Stimulated activated CD8-positive, alpha-beta memory T cell treated with anti-CD3 and anti-CD28 coated beads, Interleukin-2, amount 100 ng/mL, for 1 hour (primary cell): Measurements from ENCODE around the gene SRSF3.
"Not testable (repeated sequence)": the region's sequence is repeated elsewhere in the genome, so short reads cannot be mapped to it uniquely, and the experiment has no call there.

ENCODE experiments used
- DNase-seq, 2 donors: peaks; one replicate each; pipeline ENCODE4 v3.0.0-alpha.2; 2020; ENCODE audit warnings: low read depth in 2 of 2

The SRSF3 gene

DNA sequence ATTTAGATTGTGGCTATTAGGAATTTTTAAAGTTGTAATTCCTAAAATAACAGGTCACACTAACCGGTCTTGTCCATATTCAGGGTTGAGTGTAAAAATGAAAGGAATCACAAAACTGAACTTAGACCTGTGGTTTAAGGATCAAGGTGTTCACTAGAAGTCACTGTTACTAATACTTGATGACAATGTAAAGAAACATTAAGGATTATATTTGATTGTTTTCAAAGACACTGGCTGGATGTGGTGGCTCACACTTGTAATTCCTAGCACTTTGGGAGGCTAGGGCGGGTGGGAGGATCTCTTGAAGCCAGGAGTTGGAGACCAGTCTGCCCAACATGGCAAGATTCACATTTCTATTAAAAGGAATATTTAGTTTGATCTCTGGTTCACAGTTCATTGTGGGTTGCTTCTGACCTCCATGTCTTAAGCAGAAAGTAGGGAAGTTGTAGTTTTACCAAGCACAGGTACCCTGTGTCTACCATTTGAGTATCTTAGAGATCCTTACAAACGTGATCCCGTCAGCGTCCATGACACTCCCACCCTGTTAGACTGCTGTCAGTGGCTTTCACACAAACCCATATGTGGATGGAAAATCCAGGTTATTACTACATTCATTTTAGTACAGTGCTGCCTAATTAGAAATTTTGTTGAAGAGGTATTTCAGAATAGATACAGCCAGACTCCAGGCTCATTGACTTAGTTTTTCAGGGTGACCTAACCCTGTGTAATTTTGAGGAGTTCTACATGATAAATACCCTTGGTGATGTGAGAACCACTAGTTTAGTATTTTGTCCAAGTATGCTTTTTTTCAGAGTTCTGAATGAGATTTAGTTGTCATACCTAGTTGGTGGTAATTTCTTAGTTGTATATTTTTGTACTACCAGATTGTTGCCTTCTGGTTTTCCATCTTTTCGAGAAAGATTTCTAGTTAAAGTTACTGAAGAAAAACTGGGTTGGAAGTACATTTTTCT, 10.2 kb downstream of the SRSF3 start:
- no peak for DNase-seq

DNA sequence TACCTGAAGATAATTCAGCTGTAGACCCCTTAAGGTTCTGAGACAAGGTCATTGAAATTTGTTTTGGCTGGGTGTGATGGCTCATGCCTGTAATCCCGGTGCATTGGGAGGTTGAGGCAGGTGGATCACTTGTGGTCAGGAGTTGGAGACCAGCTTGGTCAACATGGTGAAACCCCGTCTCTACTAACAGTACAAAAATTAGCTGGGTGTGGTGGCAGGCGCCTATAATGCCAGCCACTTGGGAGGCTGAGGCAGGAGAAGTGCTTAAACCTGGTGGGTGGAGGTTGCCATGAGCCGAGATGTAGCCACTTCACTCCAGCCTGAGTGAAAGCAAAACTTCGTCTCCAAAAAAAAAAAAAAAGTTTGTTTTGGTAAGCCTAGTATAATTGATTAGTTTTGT, 11.0 kb downstream of the SRSF3 start:
- no peak for DNase-seq

DNA sequence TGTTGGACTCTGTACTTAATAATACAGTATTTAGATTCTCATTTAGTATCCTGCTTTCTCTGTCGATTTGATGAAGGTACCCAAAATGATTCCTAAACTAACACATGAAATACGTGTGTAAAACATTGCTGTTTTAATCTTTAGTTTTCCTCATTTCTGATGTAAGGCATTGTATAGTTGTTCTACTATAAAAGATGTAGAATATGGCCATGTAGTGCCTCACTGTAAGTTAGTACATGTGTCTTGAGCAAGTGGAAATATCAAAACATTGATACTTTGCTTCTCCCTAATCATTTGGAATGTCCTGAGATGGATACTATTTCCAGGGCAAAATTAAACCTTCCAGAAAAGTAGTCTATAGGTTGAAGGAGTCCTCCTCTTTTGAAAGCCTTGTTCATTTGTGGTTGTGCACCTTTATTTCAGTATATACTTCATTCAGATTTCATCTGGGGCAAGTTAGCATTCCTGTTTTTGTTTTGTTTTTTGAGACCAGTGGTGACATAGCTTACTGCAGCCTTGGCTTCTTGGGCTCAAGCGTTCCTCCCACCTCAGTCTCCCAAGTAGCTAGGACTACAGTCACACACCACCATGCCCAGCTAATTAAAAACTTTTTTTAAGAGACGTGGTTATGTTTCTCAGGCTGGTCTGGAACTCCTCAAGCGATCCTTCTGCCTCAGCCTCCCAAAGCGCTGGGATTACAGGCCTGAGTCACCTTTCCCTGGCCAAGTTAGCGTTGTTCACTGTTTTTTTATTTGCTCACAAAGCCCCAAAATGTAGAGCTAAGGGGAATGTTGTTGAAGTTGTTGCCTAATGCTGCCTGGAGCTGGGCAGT, 11.6 kb downstream of the SRSF3 start:
- DNase-seq = no peak

DNA sequence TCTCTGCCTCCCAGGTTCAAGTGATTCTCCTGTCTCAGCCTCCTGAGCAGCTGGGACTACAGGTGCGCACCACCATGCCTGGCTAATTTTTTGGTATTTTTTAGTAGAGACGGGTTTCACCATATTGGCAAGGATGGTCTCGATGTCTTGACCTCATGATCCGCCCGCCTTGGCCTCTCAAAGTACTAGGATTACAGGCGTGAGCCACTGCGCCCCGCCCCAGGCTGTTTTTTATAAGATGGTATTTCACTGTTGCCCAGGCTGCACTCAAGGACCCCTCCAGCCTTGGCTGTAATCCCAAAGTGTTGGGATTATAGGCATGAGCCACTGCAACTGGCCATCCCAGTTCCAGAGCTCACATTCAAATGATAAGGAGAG, 13.1 kb downstream of the SRSF3 start:
- not testable (repeated sequence) for DNase-seq

DNA sequence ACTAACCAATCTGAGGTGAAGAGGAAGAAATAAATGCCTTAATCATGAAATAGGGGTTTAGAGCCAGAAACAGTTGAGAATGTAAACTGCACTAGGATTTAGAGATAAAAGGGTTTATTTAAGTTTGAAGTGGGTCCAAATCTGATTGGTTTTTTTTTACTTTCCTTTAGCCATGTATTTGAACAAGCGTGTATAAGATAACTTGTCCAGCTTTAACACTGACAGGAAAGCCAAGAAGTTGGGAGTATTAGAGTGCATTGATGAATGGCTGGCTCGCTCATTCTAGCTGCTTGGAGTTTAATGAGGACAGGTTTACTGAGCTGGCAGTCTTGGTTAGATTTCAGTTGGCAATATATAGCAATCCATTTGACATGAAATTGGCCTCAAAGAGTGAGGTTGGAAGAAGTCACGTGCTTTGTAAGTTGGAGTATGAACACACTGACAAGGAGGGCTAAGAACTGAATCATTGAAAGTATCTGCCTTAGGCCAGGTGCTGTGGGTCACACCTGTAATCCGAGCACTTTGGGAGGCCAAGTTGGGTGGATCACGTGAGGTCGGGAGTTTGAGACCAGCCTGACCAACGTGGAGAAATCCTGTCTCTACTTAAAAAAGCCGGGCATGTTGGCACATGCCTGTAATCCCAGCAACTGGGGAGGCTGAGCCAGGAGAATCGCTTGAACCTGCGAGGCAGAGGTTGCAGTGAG, 13.7 kb downstream of the SRSF3 start:
- DNase-seq = no peak

DNA sequence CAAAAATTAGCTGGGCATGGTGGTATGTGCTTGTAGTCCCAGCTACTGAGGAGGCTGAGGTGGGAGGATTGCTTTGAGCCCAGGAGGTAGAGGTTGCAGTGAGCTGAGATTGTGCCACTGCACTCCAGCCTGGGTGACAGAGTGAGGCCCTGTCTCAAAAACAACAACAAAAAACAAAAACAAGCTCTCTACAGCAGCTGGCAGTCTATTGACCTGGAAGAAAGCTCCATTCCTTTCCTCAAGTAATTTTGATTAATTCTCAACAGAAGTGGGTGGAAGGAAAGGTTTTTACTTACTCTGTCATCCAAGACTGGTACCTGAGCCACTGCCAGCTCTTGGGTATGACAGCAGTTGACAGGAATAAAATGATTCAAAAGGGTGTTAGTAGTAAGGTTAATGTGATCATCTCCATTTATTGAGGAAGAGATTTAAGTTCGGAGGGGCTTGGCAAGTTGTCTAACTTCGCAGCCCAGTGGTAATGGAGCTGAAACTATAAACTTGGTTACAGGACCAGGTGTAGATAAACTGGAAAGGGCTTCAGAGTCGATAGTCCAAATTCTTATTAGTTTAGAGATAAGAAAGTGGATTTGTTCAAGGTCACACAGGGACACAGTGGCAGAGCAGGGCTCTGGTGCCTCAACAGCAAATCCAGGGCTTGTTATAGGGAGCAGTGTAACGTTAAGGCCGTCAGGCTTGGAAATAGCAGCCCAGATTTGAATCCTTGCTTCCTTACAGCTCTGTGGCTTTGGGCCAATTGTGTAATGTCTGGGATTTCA, 14.8 kb downstream of the SRSF3 start:
- no peak for DNase-seq

DNA sequence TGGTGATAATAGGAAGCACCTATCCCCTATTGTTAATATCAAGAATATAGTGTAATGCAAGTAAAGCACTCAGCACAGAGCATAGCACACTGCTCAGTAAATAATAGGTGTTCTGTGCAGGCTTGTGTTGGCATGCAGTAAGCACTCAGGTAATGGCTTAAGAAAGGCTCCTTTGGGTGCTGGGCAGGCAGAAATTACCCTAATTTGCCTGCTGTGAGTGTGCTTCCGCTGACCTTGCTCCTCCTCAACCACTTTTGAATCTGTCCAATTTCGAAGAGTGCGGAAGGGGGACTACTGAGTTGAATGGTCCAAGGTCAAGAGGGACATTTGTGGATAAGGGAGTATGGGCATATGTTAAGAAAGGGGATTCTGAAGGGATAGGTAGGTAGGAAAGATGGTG, 15.4 kb downstream of the SRSF3 start:
- no peak for DNase-seq

DNA sequence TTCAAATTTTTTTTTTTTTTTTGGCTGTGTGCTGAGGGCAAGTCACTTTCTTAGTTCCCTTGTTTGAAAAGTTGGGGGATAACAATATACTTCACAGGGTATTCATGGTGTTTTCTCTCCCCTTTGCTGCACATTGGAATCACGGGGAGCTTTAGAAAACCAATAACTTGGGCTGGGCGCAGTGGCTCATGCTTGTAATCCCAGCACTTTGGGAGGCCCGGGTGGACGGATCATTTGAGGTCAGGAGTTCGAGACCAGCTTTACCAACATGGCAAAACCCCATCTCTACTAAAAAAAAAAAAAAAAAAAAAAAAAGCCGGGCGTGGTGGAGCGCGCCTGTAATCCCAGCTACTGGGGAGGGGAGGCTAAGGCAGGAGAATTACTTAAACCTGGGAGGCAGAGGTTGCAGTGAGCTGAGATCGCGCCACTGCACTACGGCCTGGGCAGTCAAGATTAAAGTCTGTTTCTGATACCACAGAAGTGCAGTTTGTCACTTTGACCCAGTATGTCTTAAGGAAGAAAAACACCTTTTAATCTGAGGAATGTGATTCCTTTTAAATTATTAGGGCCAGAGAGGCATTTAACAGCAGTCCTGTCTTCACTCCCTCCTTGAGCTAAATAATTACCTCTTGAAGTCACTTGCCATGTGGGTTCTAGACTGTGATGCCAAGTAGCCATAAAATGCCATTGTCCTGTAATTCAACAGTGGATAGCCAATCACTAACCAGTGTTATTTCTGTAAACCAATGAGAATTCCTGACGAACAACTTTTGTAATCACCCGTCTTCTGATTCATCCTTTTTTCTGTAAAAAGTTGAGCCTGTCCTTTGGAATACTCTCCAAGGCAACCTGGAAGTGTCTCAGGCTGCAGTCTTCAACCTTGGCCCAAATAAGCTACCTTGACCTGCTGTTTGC, 16.1 kb downstream of the SRSF3 start:
- DNase-seq = no peak

DNA sequence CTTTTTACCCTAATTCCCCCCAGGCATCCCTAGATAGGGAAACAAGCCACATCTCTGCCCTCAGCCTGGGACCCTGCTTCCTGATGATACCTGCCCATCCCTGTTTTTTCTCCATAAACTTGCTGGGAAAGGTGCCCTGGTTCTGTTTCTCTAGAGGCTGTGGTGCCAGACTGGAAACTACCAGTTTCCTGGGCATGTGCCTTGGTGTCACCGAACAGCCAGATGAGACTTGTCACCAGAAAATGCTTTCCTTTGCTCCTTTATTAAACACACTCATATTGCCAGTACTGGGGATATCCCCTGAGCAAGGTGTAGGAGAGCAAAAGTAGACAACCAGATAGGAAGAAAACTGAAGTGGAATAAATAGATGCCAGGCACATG, 16.8 kb downstream of the SRSF3 start:
- no peak for DNase-seq

DNA sequence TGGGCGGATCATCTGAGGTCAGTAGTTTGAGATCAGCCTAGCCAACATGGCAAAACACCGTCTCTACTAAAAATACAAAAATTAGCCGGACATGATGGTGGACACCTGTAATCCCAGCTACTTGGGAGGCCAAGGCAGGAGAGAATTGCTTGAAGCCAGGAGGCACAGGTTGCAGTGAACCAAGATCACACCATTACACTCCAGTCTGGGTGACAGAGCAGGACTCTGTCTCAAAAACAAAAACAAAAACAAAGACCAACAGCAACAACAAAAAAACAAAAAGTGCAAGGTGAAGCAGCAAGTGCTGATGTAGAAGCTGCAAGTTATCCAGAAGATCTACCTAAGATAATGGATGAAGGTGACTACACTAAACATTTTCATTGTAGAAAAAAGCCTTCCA, 17.5 kb downstream of the SRSF3 start:
- DNase-seq = not testable (repeated sequence)

DNA sequence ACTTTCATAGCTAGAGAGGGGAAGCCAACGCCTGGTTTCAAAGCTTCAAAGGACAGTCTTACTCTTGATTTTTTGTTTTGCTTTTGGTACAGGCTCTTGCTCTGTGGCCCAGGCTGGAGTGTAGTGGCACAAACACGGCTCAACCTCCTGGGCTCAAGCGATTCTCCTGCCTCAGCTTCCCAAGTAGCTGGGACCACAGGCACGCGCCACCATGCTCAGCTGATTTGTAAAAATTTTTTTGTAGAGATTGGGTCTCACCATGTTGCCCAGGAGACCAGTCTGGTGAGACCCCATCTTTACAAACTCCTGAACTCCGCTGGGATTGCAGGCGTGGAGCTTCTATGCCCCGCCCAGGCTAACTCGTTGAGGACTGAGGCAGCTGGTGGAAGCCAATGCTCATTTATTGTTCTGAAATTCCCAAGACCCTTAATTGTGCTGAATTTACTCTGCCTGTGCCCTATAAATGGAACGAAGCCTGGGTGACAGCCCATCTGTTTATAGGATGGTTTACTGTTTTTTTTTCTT, 18.0 kb downstream of the SRSF3 start:
- no peak for DNase-seq

DNA sequence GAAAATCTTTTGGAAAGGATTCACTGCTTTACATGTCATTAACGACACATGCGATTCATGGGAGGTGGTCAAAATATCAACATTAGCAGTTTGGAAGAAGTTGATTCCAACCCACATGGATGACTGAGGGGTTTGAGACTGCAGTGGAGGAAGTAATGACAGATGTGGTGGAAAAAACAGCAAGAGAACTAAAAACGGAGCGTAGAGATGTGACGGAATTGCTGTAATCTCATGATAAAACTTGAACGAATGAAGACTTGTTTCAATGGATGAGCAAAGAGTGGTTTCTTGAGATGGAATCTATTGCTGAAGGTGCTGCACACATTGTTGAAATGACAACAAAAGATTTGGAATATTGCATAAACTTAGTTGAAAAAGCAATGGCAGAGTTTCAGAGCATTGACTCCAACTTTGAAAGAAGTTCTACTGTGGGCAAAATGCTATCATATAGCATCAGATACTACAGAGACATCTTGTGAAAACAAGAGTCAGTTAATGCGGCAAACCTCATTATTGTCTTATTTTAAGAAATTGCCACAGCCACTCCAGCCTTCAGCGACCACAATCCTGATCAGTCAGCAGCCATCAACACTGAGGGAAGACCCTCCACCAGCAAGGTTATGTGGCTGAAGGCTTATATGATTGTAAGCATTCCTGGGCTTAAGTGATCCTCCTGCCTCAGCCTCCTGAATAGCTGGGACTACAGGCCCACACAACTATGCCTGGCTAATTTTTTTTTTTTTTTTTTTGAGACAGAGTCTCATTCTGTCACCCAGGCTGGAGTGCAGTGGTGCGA, 19.2 kb downstream of the SRSF3 start:
- no peak for DNase-seq

DNA sequence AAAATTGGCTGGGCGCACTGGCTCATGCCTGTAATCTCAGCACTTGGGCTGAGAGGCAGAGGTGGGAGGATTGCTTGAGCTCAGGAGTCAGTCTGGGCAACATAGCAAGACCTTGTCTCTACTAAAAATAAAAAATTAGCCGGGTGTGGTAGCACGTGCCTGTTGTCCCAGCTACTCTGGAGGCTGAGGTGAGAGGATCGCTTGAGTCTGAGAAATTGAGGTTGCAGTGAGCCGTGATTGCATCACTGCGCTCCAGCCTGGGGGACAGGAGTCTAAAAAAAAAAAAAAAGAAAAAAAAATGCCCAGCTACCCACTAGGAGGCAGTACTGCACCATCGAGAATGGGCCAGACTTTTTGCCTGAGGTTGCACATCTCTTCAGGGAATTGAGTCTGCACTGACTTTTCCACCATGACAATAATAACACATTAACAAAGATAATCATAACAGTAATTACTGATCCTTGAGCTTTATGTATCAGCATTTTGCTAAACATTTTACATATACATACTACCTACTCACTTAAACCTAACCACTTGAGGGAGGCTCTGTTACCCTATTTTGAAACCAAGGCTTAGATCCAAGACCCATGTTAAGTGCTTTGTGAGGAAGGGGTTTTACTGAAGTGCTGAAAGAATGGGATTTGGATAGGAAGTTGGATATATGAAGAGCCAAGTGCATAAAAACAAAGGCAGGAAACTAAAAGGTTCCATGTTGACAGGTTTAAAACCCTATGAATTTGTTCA, 21.0 kb downstream of the SRSF3 start:
- DNase-seq = no peak

DNA sequence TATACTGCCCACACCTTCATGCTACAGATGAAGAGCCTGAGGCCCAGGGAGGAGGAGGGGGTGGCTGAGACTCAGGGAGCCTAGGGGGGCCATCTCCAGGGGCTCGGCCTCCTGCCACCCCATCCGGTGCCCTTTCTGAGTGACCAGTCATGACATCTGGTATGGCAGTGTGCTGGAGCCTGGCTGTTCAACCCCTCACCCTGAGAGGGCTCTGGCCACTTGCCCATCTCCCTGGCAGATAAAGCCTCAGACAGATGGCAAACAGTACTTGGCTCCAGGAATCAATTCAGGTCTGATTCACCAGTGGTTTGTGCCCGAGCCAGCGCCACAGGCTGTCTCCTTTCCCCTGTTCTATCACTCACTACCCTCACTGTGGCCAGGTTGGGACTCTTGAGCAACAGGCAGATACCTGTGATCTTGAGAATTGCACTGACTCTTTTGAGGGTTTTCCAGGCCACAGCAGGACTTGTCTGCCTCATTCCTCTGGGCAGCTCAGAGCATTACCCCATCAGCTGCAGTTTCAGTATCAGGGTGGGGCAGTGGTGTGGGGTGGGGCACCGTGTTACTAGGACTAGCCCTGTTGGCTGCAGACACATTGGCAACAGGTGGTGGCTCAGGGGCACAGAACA, 22.8 kb downstream of the SRSF3 start:
- no peak for DNase-seq

DNA sequence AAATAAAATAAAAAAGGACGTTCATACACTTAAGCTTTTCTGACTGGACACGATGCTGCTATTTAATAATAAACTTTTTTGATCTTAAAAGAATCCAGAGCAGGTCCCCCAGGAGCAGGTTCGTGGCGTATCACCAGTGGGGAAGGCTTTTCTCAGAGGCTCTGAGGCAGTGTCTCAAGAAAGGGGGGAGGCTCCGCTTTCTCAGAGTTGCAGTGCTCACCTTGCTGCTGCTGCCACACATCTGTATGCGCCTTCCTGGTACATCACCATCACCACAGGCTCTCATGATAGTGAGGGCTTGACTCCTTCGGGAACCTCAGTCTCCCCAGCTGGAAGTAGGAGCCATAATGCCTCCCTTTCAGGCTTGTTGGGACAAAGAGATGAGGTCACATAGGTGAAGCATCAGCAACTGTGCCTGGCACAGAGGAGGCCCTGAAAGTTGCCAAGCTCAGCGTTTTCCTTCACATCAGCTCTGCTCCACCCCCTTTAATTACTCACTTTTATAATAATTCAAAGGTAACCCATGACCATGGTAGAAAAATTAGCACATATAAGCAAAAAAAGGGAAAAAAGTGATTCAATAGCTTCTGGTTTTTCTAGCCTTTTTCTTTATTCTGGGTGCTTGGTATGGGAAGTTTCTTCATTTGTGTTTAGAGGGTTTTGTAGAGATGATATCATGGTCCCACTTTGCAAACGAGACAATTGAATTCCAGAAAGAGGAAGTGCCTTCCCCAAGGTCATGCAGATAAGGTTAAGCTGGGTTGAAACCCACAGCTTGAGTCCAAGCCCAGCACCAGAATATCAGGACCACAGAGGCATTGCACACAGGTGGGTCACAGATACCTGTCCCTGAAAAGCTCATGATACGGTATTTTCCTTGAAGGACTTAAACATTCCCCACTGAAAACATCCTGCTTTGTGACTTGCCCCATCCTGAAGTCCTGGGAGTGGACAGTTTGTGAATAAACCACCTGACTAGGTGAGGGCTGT, 24.5 kb downstream of the SRSF3 start:
- no peak for DNase-seq

DNA sequence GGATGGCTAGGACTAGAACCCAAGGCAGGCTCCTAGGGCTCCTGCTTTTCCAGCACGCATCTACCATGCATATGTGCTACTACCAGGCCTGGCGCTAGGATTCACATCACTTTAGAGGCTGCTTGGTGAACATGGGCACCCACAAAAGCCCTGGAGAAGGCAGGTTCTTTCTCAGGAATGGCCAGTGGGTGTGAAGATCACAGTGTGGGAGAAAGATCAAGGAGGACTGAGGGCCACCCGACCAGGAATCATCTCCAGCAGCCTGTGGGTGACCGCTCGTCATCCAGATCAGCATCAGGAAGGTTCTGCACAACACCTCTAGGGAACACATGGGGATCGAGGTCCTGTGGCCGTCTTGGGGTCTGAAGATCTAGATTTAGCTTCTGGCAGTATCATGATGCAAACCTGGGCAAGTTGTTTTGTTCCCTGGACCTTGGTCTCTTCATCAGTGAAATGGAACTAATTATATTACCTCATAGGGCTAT, 27.3 kb downstream of the SRSF3 start:
- no peak for DNase-seq
